GM23338 (cell line): ENCODE results near the gene ZBBX. TPM values are rescaled to one million over a fixed set of nuclear protein-coding genes. Genes with fewer than 3 reads are reported as not detected.

Source experiments
- ATAC-seq: fragments of 200-7000 bp; cut with Tn5 transposase; 3 replicates; pipeline ENCODE4 v1.9.1; 2020
- DNase-seq: peaks from one replicate; pipeline ENCODE4 v3.0.0-alpha.2; 2015; ENCODE audit warnings: low spot score
- H2AFZ ChIP-seq: fragments of 200-600 bp; sonication (generic); 2 replicates; pipeline ENCODE4 v1.8.0; 2016; ENCODE audit warnings: antibody characterized with exemption, mild to moderate bottlenecking, moderate library complexity
- H3F3A ChIP-seq: fragments of 200-600 bp; sonication (generic); replicated peaks from 2 replicates; pipeline ENCODE4 v1.8.0; 2017; ENCODE audit warnings: antibody characterized with exemption, mixed run types, low read depth
- H3K27ac ChIP-seq: fragments of 200-600 bp; sonication (generic); 2 replicates; pipeline ENCODE4 v1.6.1; 2016; ENCODE audit warnings: low read depth
- H3K27me3 ChIP-seq: fragments of 200-600 bp; sonication (generic); 2 replicates; pipeline ENCODE4 v1.8.0; 2016; ENCODE audit warnings: mild to moderate bottlenecking, mixed run types, moderate library complexity; ENCODE audit not compliant: insufficient read depth
- H3K36me3 ChIP-seq: fragments of 200-600 bp; sonication (generic); 2 replicates; pipeline ENCODE4 v1.8.0; 2016; ENCODE audit warnings: mild to moderate bottlenecking; ENCODE audit not compliant: insufficient read depth
- H3K4me1 ChIP-seq: fragments of 200-600 bp; sonication (generic); 2 replicates; pipeline ENCODE4 v1.8.0; 2016; ENCODE audit warnings: mild to moderate bottlenecking, moderate library complexity; ENCODE audit not compliant: insufficient read depth
- H3K4me2 ChIP-seq: fragments of 200-600 bp; sonication (generic); 2 replicates; pipeline ENCODE4 v1.7.1; 2017; ENCODE audit warnings: mixed run types
- H3K4me3 ChIP-seq: fragments of 200-600 bp; sonication (generic); 2 replicates; pipeline ENCODE4 v1.6.1; 2016; ENCODE audit warnings: mixed run types
- H3K79me2 ChIP-seq: fragments of 200-600 bp; sonication (generic); replicated peaks from 2 replicates; pipeline ENCODE4 v1.8.0; 2017; ENCODE audit warnings: mild to moderate bottlenecking; ENCODE audit not compliant: insufficient read depth
- H3K9me2 ChIP-seq: fragments of 200-600 bp; sonication (generic); 2 replicates; pipeline ENCODE4 v1.8.0; 2017; ENCODE audit not compliant: insufficient read depth
- H4K20me1 ChIP-seq: fragments of 200-600 bp; sonication (generic); replicated peaks from 2 replicates; pipeline ENCODE4 v1.8.0; 2017; ENCODE audit warnings: mild to moderate bottlenecking; ENCODE audit not compliant: insufficient read depth
- H3K27ac Mint-ChIP-seq: 2 replicates; pipeline ENCODE4 v1.8.0; 2020; ENCODE audit warnings: inconsistent platforms, mild to moderate bottlenecking, moderate library complexity, mixed read lengths
- H3K27me3 Mint-ChIP-seq: 3 replicates; pipeline ENCODE4 v1.8.0; 2022; ENCODE audit warnings: low read depth, mild to moderate bottlenecking, moderate library complexity, mixed read lengths, inconsistent platforms; ENCODE audit not compliant: insufficient read depth, poor library complexity
- H3K36me3 Mint-ChIP-seq: 3 replicates; pipeline ENCODE4 v1.8.0; 2021; ENCODE audit warnings: low read depth, mild to moderate bottlenecking, inconsistent platforms, moderate library complexity, mixed read lengths
- H3K4me1 Mint-ChIP-seq: 3 replicates; pipeline ENCODE4 v1.8.0; 2020; ENCODE audit warnings: mild to moderate bottlenecking, inconsistent platforms, mixed read lengths
- H3K4me3 Mint-ChIP-seq: 3 replicates; pipeline ENCODE4 v1.8.0; 2021; ENCODE audit warnings: moderate library complexity, mild to moderate bottlenecking, inconsistent platforms, mixed read lengths
- H3K9me3 Mint-ChIP-seq: 3 replicates; pipeline ENCODE4 v1.8.0; 2020; ENCODE audit warnings: moderate library complexity, mild to moderate bottlenecking, inconsistent platforms, mixed read lengths
- CREB1 ChIP-seq: fragments of 250-450 bp; sonication (Bioruptor Pico); IDR thresholded peaks from 2 replicates; pipeline ENCODE4 v1.5.0; 2020; ENCODE audit warnings: low read depth, mild to moderate bottlenecking, moderate library complexity
- CTCF ChIP-seq, 2 experiments: fragments of 200-600 bp in 1 of 2; sonication (generic) in 1 of 2; conservative IDR thresholded peaks; 2 replicates each; pipeline versions ENCODE4 v1.5.1 to v1.6.1; 2016 to 2017; ENCODE audit warnings: antibody characterized with exemption in 2 of 2, low read depth in 2 of 2, mild to moderate bottlenecking in 2 of 2, moderate library complexity in 1 of 2
- ETS1 ChIP-seq: IDR thresholded peaks from 2 replicates; pipeline ENCODE4 v1.6.1; 2016; ENCODE audit warnings: antibody characterized with exemption
- EZH2 ChIP-seq: fragments of 200-600 bp; sonication (generic); IDR thresholded peaks from one replicate; pipeline ENCODE4 v1.8.0; 2017; ENCODE audit warnings: antibody characterized with exemption, mild to moderate bottlenecking, low read depth; ENCODE audit not compliant: unreplicated experiment
- EZH2phosphoT487 ChIP-seq: fragments of 200-600 bp; sonication (generic); IDR thresholded peaks from one replicate; pipeline ENCODE4 v1.8.1; 2018; ENCODE audit warnings: antibody characterized with exemption; ENCODE audit not compliant: unreplicated experiment
- JUNB ChIP-seq: IDR thresholded peaks from one replicate; pipeline ENCODE4 v1.6.1; 2016; ENCODE audit warnings: antibody characterized with exemption; ENCODE audit not compliant: unreplicated experiment
- POLR2AphosphoS5 ChIP-seq: IDR thresholded peaks from 2 replicates; pipeline ENCODE4 v1.6.1; 2016; ENCODE audit warnings: antibody characterized with exemption, low read depth
- STAT1 ChIP-seq: IDR thresholded peaks from one replicate; pipeline ENCODE4 v1.6.1; 2016; ENCODE audit warnings: antibody characterized with exemption; ENCODE audit not compliant: unreplicated experiment
- ZNF114 ChIP-seq: fragments of 250-450 bp; sonication (Bioruptor Pico); IDR thresholded peaks from 2 replicates; pipeline ENCODE4 v1.5.0; 2020; ENCODE audit warnings: mild to moderate bottlenecking, moderate library complexity
- ZNF331 ChIP-seq: fragments of 250-450 bp; sonication (Bioruptor Pico); IDR thresholded peaks from 2 replicates; pipeline ENCODE4 v1.5.0; 2020; ENCODE audit warnings: low read depth, mild to moderate bottlenecking, moderate library complexity
- ZNF462 ChIP-seq: fragments of 250-450 bp; sonication (Bioruptor Pico); IDR thresholded peaks from 2 replicates; pipeline ENCODE4 v1.5.0; 2020; ENCODE audit warnings: mild to moderate bottlenecking, moderate library complexity
- polyA plus RNA-seq: library from polyadenylated mRNA; unstranded; fragments of >200 nt; fragmentation: Nextera tagmentation; extraction: Ambion mirVana; gene quantifications from 2 replicates; pipeline ENCODE4 v1.2.1, GENCODE V29; 2016
- total RNA-seq: library from RNA; depleted of rRNA; stranded (reverse); fragments of >200 nt; shearing (Covaris generic); gene quantifications from 2 replicates; pipeline ENCODE4 v1.2.3, GENCODE V29; 2014

ZBBX gene
- total and polyA plus RNA-seq, 2 experiments from 2014 or later = 0.90 to 1.1 TPM

- Histone ChIP-seq H4K20me1 (no peaks in the 10 kb centered on the region), H3F3A (no peaks in the 10 kb centered on the region), H2AFZ (no peak overlapping the region), H3K9me2 (no peaks in the 10 kb centered on the region), H3K27me3 (no peaks in the 10 kb centered on the region), H3K4me2 (no peak overlapping the region), H3K36me3 (no peaks in the 10 kb centered on the region), H3K27ac (no peak overlapping the region), H3K79me2 (no peaks in the 10 kb centered on the region), H3K4me3 (no peak overlapping the region), H3K4me1 (no peaks in the 10 kb centered on the region)
- DNase-seq = no peak
- no peaks in the 10 kb centered on the region for H3K36me3 Mint-ChIP-seq
- H3K4me1 Mint-ChIP-seq = no peaks in the 10 kb centered on the region; the same call in 2 of the 3 replicates
- ATAC-seq = no peak
- TF ChIP-seq ZNF462 (CRISPR knock-in tag) = no peak
- no peak for TF ChIP-seq ZNF331
- TF ChIP-seq JUNB = no peak
- no peak for TF ChIP-seq EZH2
- TF ChIP-seq CTCF (conservative IDR thresholded peaks at IDR 0.05; ENCODE audit: low read depth in 2 of 2) = no peak
- TF ChIP-seq POLR2AphosphoS5 = no peak
- no peak for TF ChIP-seq CREB1 (CRISPR knock-in tag)
- no peak for TF ChIP-seq ZNF114 (CRISPR knock-in tag)
- TF ChIP-seq ETS1 = no peak
- no peak for TF ChIP-seq STAT1
- no peak for TF ChIP-seq EZH2phosphoT487
- H3K4me3 Mint-ChIP-seq = no peak overlapping the region
- H3K27ac Mint-ChIP-seq = no peak overlapping the region
- H3K9me3 Mint-ChIP-seq = no peaks in the 10 kb centered on the region
- H3K27me3 Mint-ChIP-seq = no peaks in the 10 kb centered on the region
Measured at GRCh38 chr3:167306319-167306718, 73.8 kb downstream of the ZBBX start.
